AG04449 (cell line): ENCODE data around the gene FHOD3.

Source experiments
- CTCF ChIA-PET: fragments of 350-600 bp; formaldehyde crosslinking; extraction: SDS; loops from one replicate; lab custom pipeline; 2021; ENCODE audit warnings: antibody characterized with exemption; lab: Yijun Ruan, JAX
- POLR2A ChIA-PET: fragments of 400-600, 350-600 bp; formaldehyde crosslinking; extraction: SDS; loops from one replicate; lab custom pipeline; 2020; ENCODE audit warnings: antibody characterized with exemption, inconsistent platforms; lab: Yijun Ruan, JAX
- DNase-seq: peaks from one replicate; pipeline ENCODE4 v3.0.0-alpha.2; 2010; ENCODE audit warnings: low read depth, low spot score
- H3K4me3 ChIP-seq: 2 replicates; pipeline ENCODE4 v1.5.1; 2011; ENCODE audit warnings: low read depth, mild to moderate bottlenecking, control low read depth, low read length
- TF ChIP-seq, protein P1 (sequence below): IDR thresholded peaks from one replicate; pipeline ENCODE4 v1.5.1; 2011; ENCODE audit warnings: mild to moderate bottlenecking, moderate library complexity, low read length, control low read depth, inconsistent platforms; ENCODE audit not compliant: insufficient read depth; ENCODE audit errors: missing control alignments

The FHOD3 gene

DNA sequence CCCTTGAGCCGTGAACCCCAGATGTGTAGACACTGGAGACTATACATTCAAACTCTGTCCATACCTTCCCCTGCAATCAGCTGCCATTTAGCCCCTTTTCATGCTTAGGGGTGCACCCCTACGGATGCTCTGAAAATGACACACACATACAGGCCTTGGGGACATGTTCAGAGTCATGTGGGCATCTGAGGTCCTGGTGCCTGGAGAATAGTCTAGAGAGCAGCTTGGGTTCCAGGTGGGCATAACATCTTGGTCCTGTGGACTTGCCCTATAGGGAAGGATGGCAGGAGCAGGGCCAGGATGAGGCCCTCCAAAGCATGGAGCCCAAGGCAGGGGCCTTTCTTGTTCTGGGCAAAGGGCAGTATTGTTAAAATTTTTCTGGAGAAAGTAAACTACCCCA lies 9.9 kb upstream of the FHOD3 start:
- POLR2A ChIA-PET, result no interaction called here
- TF ChIP-seq, protein P1, sequence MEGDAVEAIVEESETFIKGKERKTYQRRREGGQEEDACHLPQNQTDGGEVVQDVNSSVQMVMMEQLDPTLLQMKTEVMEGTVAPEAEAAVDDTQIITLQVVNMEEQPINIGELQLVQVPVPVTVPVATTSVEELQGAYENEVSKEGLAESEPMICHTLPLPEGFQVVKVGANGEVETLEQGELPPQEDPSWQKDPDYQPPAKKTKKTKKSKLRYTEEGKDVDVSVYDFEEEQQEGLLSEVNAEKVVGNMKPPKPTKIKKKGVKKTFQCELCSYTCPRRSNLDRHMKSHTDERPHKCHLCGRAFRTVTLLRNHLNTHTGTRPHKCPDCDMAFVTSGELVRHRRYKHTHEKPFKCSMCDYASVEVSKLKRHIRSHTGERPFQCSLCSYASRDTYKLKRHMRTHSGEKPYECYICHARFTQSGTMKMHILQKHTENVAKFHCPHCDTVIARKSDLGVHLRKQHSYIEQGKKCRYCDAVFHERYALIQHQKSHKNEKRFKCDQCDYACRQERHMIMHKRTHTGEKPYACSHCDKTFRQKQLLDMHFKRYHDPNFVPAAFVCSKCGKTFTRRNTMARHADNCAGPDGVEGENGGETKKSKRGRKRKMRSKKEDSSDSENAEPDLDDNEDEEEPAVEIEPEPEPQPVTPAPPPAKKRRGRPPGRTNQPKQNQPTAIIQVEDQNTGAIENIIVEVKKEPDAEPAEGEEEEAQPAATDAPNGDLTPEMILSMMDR, result no peak
- no peak for DNase-seq
- H3K4me3 ChIP-seq, result no peak overlapping the region
- CTCF ChIA-PET, result interaction anchor here (0.9 to 10.3 kb wide), 6 partner anchors 9 to 470 kb away, joined by 3 to 289 read pairs (median 22); partner anchors contain the start of gene FHOD3

DNA sequence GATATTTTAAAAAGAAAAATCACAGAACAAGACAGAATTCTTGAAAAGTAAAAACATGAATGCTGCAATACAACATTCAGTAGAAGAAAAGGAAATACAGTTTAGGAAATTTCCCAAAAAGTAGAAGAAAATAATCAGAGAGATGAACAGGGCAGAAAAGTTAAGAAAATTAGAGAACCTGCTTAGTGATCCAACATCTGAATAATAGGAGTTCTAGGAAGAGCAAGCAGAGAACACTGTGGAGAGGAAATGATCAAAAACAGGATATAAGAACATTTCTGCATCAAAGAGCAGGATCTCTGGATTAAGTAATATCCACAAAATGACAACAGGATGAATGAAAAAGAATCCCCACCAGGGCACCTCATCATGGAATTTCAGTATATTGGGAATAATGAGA lies 8.8 kb upstream of the FHOD3 start:
- ChIA-PET CTCF (interaction anchor here (1.2 to 1.8 kb wide), 3 partner anchors 193 to 399 kb away, joined by 3 to 9 read pairs (median 3); no protein-coding TSS in a partner anchor), POLR2A (no interaction called here)
- DNase-seq, result no peak
- H3K4me3 ChIP-seq, result no peak overlapping the region
- TF ChIP-seq, protein P1, result no peak

DNA sequence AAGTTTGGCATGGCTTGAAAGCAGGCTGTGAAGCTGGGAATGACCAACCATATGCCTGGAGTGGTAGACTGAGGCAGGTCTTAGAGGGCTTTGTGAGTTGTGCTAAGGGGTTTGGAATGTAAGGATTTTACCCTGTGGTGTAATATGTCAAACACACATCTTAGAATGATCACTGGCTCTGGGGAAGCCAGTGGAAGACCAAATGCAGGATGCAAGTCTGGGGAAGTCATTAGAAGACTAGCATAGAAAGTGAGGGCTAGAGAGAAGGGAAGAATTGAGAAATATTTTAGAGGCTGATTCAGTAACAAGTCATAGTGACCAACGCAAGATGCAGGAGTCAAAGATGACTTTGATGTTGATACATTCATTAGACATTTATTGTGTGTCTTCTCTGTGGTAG lies 3.5 kb upstream of the FHOD3 start:
- POLR2A ChIA-PET, result no interaction called here
- no peak for DNase-seq
- CTCF ChIA-PET, result interaction anchor here (1.1 to 5.8 kb wide), 5 partner anchors 10 to 278 kb away, joined by 3 to 34 read pairs (median 5); no protein-coding TSS in a partner anchor
- H3K4me3 ChIP-seq, result no peak overlapping the region
- TF ChIP-seq, protein P1, result no peak

DNA sequence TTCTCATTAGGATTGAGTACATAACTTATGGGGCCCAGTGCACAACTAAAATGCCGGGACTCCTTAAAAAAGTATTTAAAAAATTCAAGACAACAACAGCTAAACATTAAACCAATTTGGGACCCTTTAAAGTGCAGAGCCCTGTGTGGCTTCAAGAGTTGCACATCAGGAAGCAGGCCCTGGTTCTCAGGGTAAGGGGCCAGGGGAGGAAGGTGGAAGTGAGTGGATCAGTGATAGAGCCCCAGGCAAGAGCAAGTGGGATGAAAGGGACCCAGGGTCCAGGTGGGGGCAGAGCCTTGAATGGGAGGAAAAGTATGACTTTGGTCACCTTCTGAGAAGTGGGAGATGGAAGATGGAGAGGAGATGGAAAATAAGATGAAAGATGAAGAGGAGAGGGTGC lies 2.3 kb upstream of the FHOD3 start:
- TF ChIP-seq, protein P1, result no peak
- CTCF ChIA-PET, result interaction anchor here (1.0 to 5.8 kb wide), 6 partner anchors 9 to 277 kb away, joined by 3 to 34 read pairs (median 6); no protein-coding TSS in a partner anchor
- POLR2A ChIA-PET, result no interaction called here
- no peak overlapping the region for H3K4me3 ChIP-seq
- no peak for DNase-seq

DNA sequence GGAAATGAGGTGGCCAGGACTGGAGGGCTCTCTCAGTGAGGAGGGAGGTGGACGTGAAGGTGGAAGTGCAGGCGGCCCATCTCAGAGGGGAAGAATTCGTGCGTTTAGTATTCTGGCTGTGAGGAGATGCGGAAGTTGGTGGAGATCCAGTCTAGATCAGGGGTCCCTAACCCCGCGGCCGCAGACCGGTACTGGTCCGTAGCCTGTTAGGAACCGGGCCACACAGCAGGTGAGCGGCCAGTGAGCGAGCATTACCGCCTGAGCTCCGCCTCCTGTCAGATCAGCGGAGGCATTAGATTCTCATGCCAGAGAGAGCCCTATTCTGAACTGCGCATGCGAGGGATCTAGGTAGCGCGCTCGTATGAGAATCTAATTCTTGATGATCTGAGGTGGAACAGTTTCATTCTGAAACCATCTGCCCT lies 1.6 kb upstream of the FHOD3 start:
- CTCF ChIA-PET, result interaction anchor here (0.7 to 5.8 kb wide), 6 partner anchors 10 to 315 kb away, joined by 3 to 34 read pairs (median 6); no protein-coding TSS in a partner anchor
- TF ChIP-seq, protein P1, result no peak
- no peak for DNase-seq
- POLR2A ChIA-PET, result interaction anchor here (1.0 kb wide), 1 partner anchor 798 kb away, joined by 3 read pairs; the partner anchor contains the start of gene INO80C
- no peak overlapping the region for H3K4me3 ChIP-seq

DNA sequence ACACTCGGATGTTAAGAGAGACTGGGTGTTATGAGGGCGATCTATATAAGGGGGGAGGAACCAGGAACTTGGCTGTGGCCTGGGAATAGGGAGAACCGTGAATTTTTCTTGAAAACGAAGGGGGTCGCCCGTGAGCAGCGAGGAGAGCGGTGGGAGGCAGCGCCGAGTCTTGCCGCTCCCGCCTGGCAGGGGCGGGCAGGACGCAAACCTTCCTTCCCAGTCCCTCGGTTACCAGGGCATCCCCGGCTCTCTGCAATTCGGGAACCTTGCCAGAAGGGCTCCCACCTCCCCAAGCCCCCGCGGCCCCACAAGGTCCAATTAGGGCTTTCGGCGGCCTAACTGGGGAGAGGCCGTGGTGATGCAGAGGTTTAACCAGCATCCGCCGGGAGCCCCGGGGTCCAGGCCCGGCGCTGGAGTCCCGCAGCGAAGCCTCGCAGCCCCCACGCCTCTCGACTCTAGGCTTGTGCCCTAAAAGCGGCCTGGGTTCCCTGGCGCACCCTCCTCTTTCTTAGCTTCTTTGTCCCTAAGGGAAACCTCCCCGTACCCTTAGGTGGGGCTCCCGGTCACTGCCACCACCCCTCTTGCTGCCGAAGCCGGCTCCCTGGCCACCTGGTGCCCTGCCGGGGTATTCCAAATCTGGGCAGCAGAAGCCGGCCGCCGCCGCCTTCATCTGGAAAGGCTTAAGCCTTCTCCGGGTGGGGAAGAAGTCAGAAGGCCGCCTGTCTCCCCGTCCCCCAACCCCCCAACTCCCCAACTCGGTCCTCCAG lies 680 bp upstream of the FHOD3 start:
- TF ChIP-seq, protein P1, result peak; percentile 80
- POLR2A ChIA-PET, result interaction anchor here (1.0 to 1.5 kb wide), 3 partner anchors 12 to 799 kb away, joined by 3 to 9 read pairs (median 3); partner anchors contain the start of gene INO80C
- H3K4me3 ChIP-seq, result peak overlapping the region; percentile 62
- no peak for DNase-seq
- CTCF ChIA-PET, result interaction anchor here (0.7 to 5.8 kb wide), 12 partner anchors 9 to 314 kb away, joined by 3 to 34 read pairs (median 4); no protein-coding TSS in a partner anchor
